ENCODE data around the gene NOTUM. TPM values are rescaled to one million over a fixed set of nuclear protein-coding genes. Genes with fewer than 3 reads are reported as not detected.
A peak's percentile ranks its signal among the peaks of the same experiment; 100 is the strongest.
"Not testable (repeated sequence)": the region's sequence is repeated elsewhere in the genome, so short reads cannot be mapped to it uniquely, and the experiment has no call there.

NOTUM gene
- total RNA-seq, 1 donor from 2014 or later: not detected

DNA sequence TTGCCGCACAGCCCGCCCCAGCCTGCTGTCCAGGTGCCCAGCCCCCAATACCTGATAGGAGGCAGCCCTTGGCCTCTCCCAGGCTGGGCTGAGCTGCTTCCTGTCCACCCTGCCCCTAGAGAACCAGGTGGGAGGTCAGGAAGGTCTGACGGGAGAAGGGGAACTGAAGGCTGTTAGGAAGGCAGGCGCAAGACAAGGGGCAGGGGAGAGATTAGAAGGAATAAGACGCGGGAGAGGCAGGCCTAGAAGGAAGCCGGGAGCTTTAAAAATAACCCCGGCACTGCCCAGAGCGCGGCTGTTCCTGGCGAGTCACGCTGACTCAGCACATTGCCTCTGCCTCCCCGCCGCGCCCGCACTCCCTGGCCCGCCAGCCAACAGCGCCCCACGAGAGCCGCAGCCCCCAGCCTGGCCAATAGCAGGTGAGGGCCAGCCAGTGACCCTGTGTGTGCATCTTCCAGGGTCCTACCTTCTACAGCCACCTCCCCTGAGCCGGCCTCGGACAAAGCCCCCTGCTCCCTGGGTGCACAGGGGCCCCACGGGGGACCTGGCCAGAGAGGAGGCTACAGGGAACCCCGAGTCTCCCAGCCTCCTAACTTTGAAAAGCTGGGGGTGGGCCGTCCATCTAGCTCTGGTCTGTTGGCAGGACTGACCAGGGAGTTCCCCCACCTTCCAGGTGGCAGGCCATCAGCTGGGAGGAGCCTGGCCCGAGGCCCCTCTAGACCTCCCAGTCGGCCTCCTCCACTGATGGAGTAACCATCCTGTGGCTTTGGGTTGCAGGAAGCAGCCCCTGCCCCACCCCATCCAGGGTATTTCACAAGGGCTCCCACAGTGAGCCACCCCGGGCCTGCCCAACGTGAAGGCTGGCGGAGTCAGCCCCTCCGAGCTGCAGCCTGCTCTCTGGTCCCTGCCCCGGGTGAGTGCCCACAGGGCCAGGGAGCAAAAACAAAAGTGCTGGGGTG lies 37.4 kb downstream of the NOTUM start:
- ATAC-seq: peak; percentile 56

GRCh38 chr17:81922566-81923301 lies 38.3 kb downstream of the NOTUM start:
- no peak for ATAC-seq

DNA sequence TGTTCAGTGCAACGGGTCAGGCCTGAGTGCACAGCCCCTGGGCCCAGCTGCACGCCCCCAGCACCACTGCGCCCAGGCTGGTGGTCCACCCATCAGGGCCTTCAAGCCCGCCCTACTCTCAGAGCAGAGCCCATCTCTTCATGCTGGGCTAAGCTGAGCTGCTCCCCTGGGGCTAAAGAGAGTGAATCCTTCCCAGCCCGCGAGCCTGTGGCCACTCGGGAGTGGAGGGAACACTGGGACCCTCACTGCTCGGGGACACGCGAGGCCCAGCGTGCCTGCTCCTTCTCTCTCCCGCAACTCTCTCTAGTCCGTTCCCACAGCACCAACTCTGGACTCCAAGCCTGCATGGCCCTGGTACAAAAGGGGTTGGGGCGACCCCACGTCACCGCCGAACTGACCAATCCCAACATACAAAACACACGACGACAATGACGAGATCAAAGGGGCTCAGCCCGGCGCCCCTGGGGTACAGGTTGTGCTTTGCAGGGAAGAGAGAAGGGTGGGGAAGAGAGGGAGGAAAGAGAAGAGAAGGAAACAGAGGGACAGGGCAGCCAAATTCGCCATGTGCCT lies 38.9 kb downstream of the NOTUM start:
- ATAC-seq: no peak

DNA sequence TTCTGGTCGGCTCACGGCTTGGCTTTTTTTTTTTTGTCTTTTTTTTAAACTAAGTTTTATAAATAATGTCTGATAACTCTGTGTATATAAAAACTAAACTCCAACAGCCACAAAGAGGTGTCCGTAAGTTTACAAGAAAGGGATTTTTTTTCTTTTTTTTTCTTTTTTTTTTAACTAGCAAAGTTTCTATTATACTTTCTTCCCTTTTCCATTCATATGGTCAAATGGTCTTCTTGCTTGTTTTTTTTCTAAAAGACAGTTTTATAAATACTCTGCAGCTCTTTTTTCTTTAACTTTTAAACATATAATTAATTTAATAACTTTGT lies 39.5 kb downstream of the NOTUM start:
- ATAC-seq: no peak

DNA sequence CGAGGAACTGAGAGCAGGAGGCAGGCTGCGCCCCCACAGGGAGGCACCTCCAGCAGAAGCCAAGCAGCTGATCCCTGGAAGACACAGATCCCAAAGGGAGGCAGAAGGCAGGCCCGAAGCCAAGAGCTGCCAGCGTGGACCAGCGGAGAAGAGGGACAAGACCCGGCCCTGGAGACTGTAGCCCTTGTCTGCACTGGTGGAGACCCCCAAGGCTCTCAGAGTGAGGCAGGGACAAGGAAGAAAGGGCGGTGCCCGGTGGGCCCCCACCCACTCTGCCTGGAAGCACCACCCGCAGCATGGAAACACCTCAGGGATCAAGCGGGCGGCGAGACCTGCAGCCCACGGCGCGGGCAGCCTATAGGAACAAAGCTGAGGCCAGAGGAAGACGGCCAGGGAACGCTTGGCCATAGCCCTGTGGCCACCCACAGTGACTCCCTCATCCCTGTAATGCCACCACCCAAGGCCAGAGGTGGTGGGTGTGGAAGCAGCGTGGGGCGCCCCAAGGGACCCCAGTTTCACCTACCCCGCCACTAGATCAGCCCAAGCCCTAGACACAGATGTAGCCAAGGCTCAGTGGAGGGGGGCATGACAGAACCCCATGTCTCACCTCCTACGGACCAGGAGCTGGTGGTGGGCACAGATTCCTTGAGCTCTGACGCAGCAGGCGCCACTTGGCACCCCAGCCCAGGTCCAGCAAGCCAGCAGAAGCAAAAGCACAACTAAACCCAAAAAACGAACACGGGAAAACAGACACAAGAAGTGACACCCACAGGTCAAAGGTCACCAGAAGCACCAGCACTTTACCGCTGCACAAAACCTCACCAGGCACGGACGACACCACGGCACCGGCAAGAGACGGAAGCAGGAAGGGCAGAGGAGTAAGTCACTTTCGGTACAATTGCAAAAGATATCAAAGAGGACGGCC lies 40.1 kb downstream of the NOTUM start:
- no peak for ATAC-seq

DNA sequence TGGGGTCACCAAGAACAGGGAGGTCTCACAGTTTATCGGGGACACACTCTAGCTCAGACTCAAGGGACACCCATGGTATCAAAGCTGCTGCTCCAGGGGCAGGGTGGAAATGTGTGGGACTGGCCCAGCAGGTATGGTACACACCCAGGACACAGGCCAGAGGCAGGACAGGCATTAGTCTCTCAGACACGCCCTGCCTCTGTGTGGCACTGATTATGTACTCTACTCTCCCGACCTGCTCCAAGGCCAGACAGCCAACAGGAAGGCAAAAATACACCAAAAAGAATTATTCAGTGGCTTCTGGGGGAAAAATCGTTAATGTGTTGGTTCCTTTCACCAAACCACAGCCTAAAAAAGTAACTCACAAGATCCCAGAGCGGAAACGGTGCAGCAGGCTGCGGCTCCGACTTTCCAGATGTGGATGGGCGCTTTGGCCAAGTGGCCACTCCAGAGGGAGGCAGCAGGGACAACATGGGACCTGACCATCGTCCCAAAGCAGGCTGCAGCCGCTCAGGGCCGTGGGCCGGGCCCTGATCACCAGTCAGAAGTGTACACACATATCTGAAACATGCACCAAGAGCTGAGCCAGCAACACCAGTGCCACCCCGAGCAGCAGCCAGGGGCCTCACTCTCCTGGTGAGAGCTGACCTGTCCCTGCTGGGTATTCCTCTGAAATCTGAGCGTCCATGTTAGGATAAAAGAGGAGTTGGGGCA lies 42.0 kb downstream of the NOTUM start:
- ATAC-seq: peak; percentile 75

DNA sequence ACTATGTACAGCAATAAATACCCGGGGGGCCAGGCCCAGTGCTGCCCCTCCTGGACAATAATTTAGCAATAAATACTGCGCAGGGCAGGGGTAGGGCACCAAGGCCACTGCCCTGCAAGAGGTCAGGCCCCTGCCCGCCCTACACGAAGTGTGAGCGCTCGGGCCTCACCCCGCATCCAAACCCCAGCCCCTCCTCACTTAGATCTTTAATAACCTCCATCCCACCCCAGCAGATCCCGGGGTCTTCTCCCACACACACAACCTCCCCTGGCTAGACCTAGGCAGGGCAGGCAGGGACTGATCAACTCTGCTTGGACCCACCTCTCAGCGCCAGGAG lies 42.7 kb downstream of the NOTUM start:
- not testable (repeated sequence) for ATAC-seq

DNA sequence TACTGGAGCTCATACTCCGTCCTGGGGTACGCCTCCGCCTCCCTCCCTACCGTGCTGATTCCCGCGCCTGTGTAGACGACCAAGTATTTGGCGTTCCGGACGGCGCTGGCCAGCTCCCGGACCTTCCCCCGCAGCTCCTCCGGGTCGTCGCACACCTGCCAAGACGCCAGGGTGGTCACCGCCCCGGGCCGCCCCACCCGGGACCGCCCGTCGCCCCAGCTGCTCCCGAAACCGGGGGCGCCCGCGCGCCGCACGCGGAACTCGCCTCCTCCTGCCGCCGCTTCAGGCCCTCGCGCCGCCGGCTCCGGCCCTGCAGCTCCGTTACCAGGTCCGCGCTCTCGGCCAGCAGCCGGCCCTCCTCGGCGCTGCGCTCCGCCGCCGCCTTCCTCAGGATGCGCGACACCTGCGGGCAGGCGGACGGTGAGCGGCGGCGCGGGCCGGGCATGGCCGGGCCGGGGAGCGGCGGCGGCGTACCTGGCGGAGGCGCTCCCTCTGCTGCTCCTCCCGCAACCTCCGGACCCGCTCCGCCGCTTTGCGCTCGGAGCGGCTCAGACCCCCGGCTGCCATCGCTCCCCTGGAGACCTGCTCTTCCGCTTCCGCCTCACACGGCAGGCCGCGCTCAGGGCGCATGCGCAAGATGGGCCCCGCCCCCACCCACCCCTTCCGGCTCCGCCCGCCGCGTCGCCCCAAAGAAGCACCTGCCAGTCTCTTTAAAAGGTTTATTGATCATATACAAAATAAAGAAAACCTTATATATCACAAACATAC lies 43.2 kb downstream of the NOTUM start, which contains the start of gene SIRT7:
Gene SIRT7, minus strand, starts transcription at position 612 of the 768 bp plus-strand sequence. Its CDS starts 45 bp downstream, at position 567.
- ATAC-seq: peak; percentile 63

DNA sequence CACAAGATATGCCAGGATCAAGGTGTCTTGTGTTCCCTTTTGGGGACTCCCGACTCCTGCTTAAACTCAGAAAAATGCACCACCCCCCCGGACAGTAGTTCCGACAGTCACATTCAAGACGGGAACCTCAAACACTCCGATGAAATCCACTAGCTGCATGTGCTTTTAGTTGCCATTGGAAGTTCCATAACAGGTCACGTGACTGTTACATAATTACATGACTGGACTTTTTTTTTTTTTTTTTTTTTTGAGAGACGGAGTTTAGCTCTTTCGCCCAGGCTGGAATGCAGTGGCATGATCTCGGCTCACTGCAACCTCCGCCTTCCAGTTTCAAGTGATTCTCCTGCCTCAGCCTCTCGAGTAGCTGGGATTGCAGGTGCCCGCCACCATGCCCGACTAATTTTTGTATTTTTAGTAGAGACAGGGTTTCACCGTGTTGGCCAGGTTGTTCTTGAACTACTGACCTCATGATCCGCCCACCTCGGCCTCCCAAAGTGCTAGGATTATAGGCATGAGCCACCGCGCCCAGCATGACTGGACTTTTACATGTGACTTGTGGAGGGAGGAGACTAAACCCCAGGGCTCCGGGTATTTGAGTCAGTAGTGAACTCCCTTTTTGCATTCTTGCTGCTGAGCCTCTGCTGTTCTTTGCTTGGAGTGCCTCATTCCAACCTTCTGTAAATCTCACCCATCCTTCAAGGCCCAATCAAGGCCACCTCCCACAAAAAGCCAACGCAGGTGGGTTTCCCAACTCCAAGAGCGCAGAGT lies 44.6 kb downstream of the NOTUM start:
- ATAC-seq: peak; percentile 57

- no peak for ATAC-seq
Measured at GRCh38 chr17:81915331-81915730, 45.7 kb downstream of the NOTUM start.

- no peak for ATAC-seq
Measured at GRCh38 chr17:81914103-81914850, 46.7 kb downstream of the NOTUM start.

DNA sequence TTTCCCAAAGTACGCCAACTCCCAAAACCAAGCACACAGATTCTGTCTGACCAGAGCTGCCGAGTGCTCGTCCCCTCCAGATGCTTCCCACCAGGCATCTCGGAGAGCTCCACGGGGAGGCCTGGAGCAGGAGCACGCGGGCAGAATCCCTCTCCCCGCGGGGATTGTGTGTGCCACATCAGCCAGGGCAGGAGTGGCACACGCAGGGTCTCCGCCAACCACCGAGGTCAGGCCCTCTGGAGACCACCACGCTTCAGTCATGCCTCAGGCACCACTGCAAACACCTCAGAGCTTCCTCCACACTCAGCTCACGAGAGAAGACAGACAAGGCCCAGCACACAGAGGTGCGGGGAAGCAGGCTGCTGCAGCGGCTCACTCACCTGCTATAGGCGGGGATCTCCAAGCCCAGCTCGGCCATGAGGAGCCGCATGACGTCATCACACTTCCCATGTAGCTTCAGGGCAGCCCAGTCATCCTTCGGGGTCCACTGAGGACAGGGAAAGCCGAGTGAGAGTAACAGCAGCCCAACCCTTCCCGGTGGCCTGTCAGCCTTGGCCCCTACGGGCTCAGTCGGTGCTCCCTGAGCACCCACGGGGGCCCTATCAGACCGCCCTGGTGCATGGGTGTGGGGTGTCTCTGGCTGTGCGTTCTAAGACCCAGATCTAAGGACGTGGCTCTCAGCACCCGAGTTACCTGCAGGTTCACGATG lies 47.4 kb downstream of the NOTUM start:
- no peak for ATAC-seq

GRCh38 chr17:81912441-81913309 lies 48.3 kb downstream of the NOTUM start:
- peak; percentile 62 for ATAC-seq

GRCh38 chr17:81911969-81912368 lies 49.0 kb downstream of the NOTUM start:
- no peak for ATAC-seq

DNA sequence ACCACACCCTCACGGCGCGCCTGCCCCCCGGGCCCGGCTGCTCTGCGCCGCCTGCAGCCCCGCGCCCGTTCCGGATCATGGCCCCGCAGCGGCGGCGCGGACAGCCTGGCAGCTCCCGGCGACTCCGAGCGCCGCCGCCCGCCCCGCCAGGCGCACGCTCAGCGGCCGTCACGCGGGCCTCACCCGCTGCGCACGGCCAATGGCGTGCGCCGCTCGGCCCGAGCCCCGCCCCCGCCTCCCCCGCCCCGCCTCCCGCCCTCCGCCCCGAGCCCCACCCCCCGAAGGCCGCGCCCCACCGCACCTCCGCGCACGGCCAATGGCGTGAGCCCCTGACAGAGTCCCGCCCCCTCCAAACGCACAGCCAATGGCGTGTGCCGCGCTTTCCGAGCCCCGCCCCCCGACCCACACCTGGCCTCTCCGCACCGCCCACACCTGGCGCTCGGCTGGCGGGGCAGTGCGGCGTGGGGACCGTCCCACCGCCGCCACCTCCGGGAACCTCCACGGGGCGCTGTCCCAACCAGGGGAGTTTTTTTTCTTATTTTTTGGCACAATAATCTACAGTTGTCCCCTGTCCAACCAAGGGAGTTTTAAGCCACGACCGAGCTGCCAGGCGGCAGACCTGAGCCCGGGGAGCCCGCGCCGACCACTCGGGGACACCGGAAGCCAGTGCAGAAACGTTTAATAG lies 49.6 kb downstream of the NOTUM start, which contains the start of gene PCYT2:
Gene PCYT2, minus strand, starts transcription at position 123 of the 685 bp plus-strand sequence. Its CDS starts 44 bp downstream, at position 79.
- ATAC-seq: peak; percentile 86

DNA sequence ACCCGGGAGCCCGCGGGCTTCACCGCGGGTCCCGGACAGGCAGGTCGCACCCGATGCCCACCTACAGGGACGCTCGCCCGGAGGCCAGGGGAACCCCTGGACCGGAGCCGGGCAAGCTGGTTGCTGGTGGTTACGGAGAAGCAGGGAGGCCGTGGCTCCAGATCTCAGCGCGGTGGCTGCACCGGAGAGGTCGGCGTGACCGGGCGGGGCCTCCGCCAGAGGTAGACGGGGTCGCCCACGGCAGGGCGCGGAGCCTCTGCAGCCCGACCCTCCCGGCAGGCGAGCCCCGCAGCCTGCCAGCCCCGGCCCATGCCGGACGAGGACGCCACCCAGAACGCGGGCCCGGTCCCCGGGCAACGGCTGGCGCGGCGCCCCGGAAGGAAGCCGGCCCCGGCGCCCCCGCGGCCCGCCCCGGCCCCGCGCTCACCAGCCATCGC lies 50.1 kb downstream of the NOTUM start:
- ATAC-seq: no peak

Measured in esophagus mucosa (tissue), 1 donor.